HepG2 (cell line): ENCODE results near the gene IWS1. TPM values are rescaled to one million over a fixed set of nuclear protein-coding genes. Genes with fewer than 3 reads are reported as not detected.
A peak's percentile ranks its signal among the peaks of the same experiment; 100 is the strongest.

Source experiments
- CBX1 ChIP-seq: IDR thresholded peaks from one replicate; pipeline ENCODE4 v1.6.1; 2016; ENCODE audit warnings: antibody characterized with exemption, low read depth
- ELF1 ChIP-seq: sonication (generic); formaldehyde crosslinking; IDR thresholded peaks from 2 replicates; pipeline ENCODE4 v1.4.0; 2020; ENCODE audit warnings: missing genetic modification reagents
- GABPB1 ChIP-seq: IDR thresholded peaks from 2 replicates; pipeline ENCODE4 v1.6.1; 2016; ENCODE audit warnings: mild to moderate bottlenecking, missing genetic modification reagents, moderate library complexity, missing compliant biosample characterization
- HCFC1 ChIP-seq: fragments of 150-350 bp; IDR thresholded peaks from 2 replicates; pipeline ENCODE4 v1.6.1; 2014; ENCODE audit warnings: low read depth, low read length
- HIVEP1 ChIP-seq: sonication (generic); formaldehyde crosslinking; IDR thresholded peaks from 2 replicates; pipeline ENCODE4 v1.4.0; 2020; ENCODE audit warnings: mild to moderate bottlenecking, missing genetic modification reagents
- IKZF1 ChIP-seq: fragments of 450-650 bp; IDR thresholded peaks from 2 replicates; pipeline ENCODE4 v1.7.1; 2016
- KAT2B ChIP-seq: fragments of 150-350 bp; IDR thresholded peaks from 2 replicates; pipeline ENCODE4 v1.6.1; 2014; ENCODE audit warnings: low read depth, low read length, borderline replicate concordance
- KLF16 ChIP-seq, 2 experiments: sonication (generic) in 1 of 2; formaldehyde crosslinking in 1 of 2; IDR thresholded peaks; 2 replicates each; pipeline versions ENCODE4 v1.6.1 to v1.8.0; 2016 to 2023; ENCODE audit warnings: missing genetic modification reagents in 2 of 2, missing compliant biosample characterization in 1 of 2
- NKX3-1 ChIP-seq: sonication (generic); formaldehyde crosslinking; IDR thresholded peaks from 2 replicates; pipeline ENCODE4 v1.5.0; 2020; ENCODE audit warnings: missing genetic modification reagents
- PAF1 ChIP-seq: IDR thresholded peaks from 2 replicates; pipeline ENCODE4 v1.6.1; 2016; ENCODE audit warnings: missing genetic modification reagents, missing compliant biosample characterization
- RARG ChIP-seq: sonication (generic); formaldehyde crosslinking; IDR thresholded peaks from 2 replicates; pipeline ENCODE4 v1.4.0; 2020; ENCODE audit warnings: low read depth, mild to moderate bottlenecking, missing genetic modification reagents
- SETDB1 ChIP-seq: sonication (generic); formaldehyde crosslinking; IDR thresholded peaks from 2 replicates; pipeline ENCODE4 v1.5.1; 2020; ENCODE audit warnings: missing genetic modification reagents, mild to moderate bottlenecking, borderline replicate concordance
- TSC22D2 ChIP-seq: sonication (generic); formaldehyde crosslinking; IDR thresholded peaks from 2 replicates; pipeline ENCODE4 v1.5.1; 2020; ENCODE audit warnings: missing genetic modification reagents, mild to moderate bottlenecking, borderline replicate concordance
- U2AF1 ChIP-seq: fragments of 200-400 bp; formaldehyde crosslinking; optimal IDR thresholded peaks from 2 replicates; pipeline ENCODE3; 2017; ENCODE audit warnings: mild to moderate bottlenecking, low read depth, low read length
- ZNF136 ChIP-seq: sonication (generic); formaldehyde crosslinking; IDR thresholded peaks from 2 replicates; pipeline ENCODE4 v1.8.1; 2022; ENCODE audit warnings: low read depth, mild to moderate bottlenecking, moderate library complexity, missing genetic modification reagents
- ZNF292 ChIP-seq: sonication (generic); formaldehyde crosslinking; IDR thresholded peaks from 2 replicates; pipeline ENCODE4 v1.8.1; 2022; ENCODE audit warnings: mild to moderate bottlenecking, low read depth, missing genetic modification reagents, borderline replicate concordance
- ZNF460 ChIP-seq: sonication (generic); formaldehyde crosslinking; IDR thresholded peaks from 2 replicates; pipeline ENCODE4 v1.5.1; 2020; ENCODE audit warnings: missing genetic modification reagents, mild to moderate bottlenecking, borderline replicate concordance
- ZNF619 ChIP-seq: sonication (generic); formaldehyde crosslinking; IDR thresholded peaks from 2 replicates; pipeline ENCODE4 v1.4.0; 2020; ENCODE audit warnings: mild to moderate bottlenecking, missing genetic modification reagents
- ZNF678 ChIP-seq: sonication (generic); formaldehyde crosslinking; IDR thresholded peaks from 2 replicates; pipeline ENCODE4 v1.4.0; 2020; ENCODE audit warnings: mild to moderate bottlenecking, missing genetic modification reagents
- ZSCAN20 ChIP-seq: sonication (generic); formaldehyde crosslinking; IDR thresholded peaks from 2 replicates; pipeline ENCODE4 v1.4.0; 2020; ENCODE audit warnings: missing genetic modification reagents, mild to moderate bottlenecking, borderline replicate concordance
- polyA plus RNA-seq, 8 experiments: library from polyadenylated mRNA; depleted of rRNA in 3 of 8; stranded (reverse) in 7 of 8; unstranded in 1 of 8; fragments of >200 nt; fragmentation: Illumina TruSeq in 4 of 8; extraction: Trizol in 4 of 8; gene quantifications; 2 replicates each; pipeline versions ENCODE4 v1.2.1 to v1.2.3, GENCODE V29; 2011 to 2016; ENCODE audit warnings: low read depth in 4 of 8, missing spikeins in 1 of 8, mixed read lengths in 1 of 8; ENCODE audit not compliant: insufficient read depth in 1 of 8
- total RNA-seq, 5 experiments: library from RNA; depleted of rRNA; stranded (reverse); fragments of >200 nt; fragmentation: Illumina TruSeq; extraction: Trizol; gene quantifications; 2 replicates each; pipeline ENCODE4 v1.2.3, GENCODE V29; 2016; ENCODE audit warnings: low read depth in 1 of 5
- TF ChIP-seq, protein P1 (sequence below): sonication (generic); formaldehyde crosslinking; IDR thresholded peaks from 2 replicates; pipeline ENCODE4 v1.8.1; 2023; ENCODE audit warnings: missing genetic modification reagents, inconsistent platforms, borderline replicate concordance
- TF ChIP-seq, protein P2 (sequence below): sonication (generic); formaldehyde crosslinking; IDR thresholded peaks from 2 replicates; pipeline ENCODE4 v1.4.0; 2020; ENCODE audit warnings: missing genetic modification reagents, low read depth, mild to moderate bottlenecking, borderline replicate concordance

The IWS1 gene
- total and polyA plus RNA-seq, 2 of the 13 experiments (the other 11 are each of a cell fraction or from before 2014, with no cell fraction given) = 28.9 to 62.3 TPM

DNA sequence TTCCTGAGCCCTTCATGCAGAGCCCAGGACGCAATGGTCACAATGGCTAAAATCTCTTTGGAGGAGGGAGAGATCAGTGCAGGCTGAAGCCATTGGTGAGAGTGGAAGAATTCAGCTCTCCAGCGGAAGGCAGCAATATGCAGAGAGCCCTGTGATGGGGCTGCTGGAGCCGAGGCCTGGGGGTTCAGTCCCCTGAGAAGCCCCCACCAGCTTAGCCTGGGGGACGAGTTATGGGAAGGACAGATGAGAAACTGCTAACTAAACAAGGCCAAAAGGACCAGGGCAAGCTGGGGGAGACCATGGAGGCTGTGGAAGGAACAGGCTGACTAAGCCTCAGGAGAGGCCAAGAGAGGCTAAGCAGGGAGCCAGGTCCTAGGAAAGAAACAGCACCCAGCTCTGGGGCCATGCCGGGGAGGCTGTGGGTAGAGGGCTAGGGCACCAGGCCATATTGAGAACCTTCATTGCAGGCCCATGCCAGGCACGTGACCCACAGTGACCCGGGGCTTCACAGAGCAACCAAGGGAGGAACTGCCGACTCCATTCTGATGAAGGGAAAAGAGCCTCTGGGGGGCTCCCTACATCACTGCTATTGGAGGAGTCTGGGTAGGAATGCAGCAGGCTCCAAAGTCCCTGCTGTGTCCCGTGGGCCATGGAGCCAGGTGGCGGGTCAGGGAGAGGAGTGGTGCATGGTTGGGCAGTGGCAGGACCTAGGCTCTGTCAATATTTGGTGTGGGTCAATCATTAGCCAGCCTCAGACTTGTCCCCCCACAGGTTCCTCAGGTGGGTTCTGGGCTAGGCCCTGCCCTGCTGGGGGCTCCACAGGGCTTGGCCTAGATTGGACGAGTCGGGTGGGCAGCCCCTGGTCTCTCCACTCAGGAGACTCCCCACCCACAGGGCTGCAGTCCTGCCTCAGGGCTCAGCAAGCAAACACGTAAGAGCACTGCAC lies 88.2 kb downstream of the IWS1 start (continued):
- TF ChIP-seq, protein P1, sequence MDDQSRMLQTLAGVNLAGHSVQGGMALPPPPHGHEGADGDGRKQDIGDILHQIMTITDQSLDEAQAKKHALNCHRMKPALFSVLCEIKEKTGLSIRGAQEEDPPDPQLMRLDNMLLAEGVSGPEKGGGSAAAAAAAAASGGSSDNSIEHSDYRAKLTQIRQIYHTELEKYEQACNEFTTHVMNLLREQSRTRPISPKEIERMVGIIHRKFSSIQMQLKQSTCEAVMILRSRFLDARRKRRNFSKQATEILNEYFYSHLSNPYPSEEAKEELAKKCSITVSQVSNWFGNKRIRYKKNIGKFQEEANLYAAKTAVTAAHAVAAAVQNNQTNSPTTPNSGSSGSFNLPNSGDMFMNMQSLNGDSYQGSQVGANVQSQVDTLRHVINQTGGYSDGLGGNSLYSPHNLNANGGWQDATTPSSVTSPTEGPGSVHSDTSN (CRISPR knock-in tag) = no peak
- TF ChIP-seq ZNF136 (CRISPR knock-in tag) (peak; percentile 89; the same call in 1 of the 2 replicates), KAT2B (0 out of 2 replicates have a peak, but pooled peaks have one; percentile 5), KLF16 (CRISPR knock-in tag; IDR thresholded peaks at IDR 0.05) (peak in 1 of 2 experiments; percentile 90; a peak in 2 of 4 replicates), GABPB1 (CRISPR knock-in tag) (peak; percentile 57; the same call in 1 of the 2 replicates), ZNF678 (CRISPR knock-in tag) (peak; percentile 87), HIVEP1 (CRISPR knock-in tag) (0 out of 2 replicates have a peak, but pooled peaks have one; percentile 43), CBX1 (peak; percentile 34), ZNF460 (CRISPR knock-in tag) (peak; percentile 61; the same call in 1 of the 2 replicates), ZNF292 (CRISPR knock-in tag) (peak; percentile 91), ELF1 (CRISPR knock-in tag) (peak; percentile 36; the same call in 1 of the 2 replicates), U2AF1 (no peak), SETDB1 (CRISPR knock-in tag) (no peak), RARG (CRISPR knock-in tag) (no peak), ZNF619 (CRISPR knock-in tag) (peak; percentile 43; the same call in 1 of the 2 replicates), PAF1 (no peak), NKX3-1 (CRISPR knock-in tag) (peak; percentile 61; the same call in 1 of the 2 replicates), TSC22D2 (CRISPR knock-in tag) (no peak; the same call in 1 of the 2 replicates), HCFC1 (peak; percentile 46; the same call in 1 of the 2 replicates), IKZF1 (no peak), ZSCAN20 (CRISPR knock-in tag) (no peak)
- TF ChIP-seq, protein P2, sequence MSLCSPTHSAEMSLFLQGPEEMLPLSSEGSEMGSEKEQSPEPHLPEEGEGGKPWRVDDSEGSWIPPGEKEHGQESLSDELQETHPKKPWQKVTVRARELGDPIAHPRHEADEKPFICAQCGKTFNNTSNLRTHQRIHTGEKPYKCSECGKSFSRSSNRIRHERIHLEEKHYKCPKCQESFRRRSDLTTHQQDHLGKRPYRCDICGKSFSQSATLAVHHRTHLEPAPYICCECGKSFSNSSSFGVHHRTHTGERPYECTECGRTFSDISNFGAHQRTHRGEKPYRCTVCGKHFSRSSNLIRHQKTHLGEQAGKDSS (CRISPR knock-in tag) = peak; percentile 91; the same call in 1 of the 2 replicates
